K562 treated with DMSO at 1 percent for 12 hours (cell line): ENCODE results near the gene FAM20B. TPM values are rescaled to one million over a fixed set of nuclear protein-coding genes. Genes with fewer than 3 reads are reported as not detected.

Experiments used
- total RNA-seq: library from RNA; unstranded; fragments of 300-600 nt; gene quantifications from 2 replicates; pipeline ENCODE4 v1.2.3, GENCODE V29; 2022; ENCODE audit not compliant: insufficient read depth

FAM20B gene, protein sequence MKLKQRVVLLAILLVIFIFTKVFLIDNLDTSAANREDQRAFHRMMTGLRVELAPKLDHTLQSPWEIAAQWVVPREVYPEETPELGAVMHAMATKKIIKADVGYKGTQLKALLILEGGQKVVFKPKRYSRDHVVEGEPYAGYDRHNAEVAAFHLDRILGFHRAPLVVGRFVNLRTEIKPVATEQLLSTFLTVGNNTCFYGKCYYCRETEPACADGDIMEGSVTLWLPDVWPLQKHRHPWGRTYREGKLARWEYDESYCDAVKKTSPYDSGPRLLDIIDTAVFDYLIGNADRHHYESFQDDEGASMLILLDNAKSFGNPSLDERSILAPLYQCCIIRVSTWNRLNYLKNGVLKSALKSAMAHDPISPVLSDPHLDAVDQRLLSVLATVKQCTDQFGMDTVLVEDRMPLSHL
- 10.9 and 39.0 TPM in 2 replicates for total RNA-seq

DNA sequence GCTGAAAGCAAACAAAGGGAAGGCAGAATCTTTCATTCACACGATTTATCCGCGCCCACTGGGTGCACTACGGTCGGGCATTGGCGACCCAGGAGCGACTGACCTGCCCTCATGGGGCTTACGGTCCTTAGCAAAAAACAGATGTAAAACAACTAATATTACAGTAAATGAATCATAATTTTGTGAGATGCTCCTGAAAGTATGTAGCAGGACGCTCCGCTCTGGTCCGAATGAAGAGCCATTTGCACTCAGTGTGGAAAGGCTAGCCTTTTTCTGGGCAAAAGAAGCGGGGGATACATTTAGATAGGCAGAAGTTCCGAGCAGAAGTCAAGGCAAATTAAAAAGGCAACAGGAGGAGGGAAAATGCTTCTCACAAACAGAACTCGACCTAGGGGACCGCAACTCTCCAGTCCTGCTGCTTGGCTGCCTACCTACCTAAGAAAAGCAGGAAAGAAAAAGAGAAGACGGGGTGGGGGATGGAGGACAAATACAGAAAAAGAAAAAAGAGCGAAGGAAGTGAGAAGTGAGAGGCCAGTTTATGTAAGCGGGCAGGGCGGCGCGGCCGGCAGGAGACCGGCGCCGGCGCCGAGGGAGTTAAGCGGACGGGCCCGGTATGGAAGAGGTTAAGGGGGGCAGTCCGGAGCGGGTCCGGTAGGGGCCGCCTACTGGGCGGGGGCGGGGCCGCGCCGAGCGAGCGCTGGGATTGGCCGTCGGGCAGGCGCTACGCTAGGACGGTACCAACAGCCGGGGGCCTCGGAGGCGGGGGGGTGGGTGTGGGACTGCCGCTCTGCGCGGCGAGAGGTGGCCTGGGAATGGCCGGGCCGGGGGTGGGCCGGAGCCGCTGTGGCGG lies at the start of gene FAM20B:
Gene FAM20B (plus strand): TSS at position 770 of the 850 bp plus-strand sequence. CDS start 17,954 bp downstream, outside the sequence.

DNA sequence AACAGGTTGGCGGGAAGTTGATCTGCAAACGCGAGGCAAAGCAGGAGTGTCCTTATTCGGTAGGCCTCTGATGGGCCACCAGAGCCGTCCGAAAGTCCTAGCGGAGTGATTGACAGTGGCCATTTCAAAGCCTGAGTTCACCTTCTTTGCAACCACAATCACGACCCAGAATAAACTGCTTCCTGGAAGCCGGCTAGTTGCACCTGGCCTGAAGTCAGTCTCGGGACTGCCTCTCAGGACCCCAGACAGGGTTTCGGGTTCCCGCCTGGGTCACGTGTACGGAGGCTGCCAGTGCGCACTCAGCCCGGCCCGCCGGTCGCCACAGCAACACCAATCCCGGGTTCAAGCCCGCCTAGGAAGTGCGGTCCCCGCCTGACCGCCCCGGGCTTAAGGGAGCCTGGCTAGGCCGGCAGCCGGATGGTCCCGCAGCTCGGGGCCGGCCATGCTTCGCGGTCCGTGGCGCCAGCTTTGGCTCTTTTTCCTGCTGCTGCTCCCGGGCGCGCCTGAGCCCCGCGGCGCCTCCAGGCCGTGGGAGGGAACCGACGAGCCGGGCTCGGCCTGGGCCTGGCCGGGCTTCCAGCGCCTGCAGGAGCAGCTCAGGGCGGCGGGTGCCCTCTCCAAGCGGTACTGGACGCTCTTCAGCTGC lies 56.1 kb downstream of the FAM20B start, which contains the start of gene TOR3A:
Gene TOR3A (plus strand): TSS at position 384 of the 646 bp plus-strand sequence. CDS start 59 bp downstream, at position 443.

Other genes with a start within 250 kb of the FAM20B start
- not detected in 2 replicates for gene ANGPTL1, start 154.8 kb upstream of the FAM20B start, total RNA-seq
- gene TOR3A, start 56.2 kb downstream of the FAM20B start, total RNA-seq, result 43.1 and 59.5 TPM in 2 replicates
- gene ABL2, start 203.8 kb downstream of the FAM20B start, total RNA-seq, result 2.4 and 12.1 TPM in 2 replicates